ENCODE results near the gene CSGALNACT2.

Gene CSGALNACT2

DNA sequence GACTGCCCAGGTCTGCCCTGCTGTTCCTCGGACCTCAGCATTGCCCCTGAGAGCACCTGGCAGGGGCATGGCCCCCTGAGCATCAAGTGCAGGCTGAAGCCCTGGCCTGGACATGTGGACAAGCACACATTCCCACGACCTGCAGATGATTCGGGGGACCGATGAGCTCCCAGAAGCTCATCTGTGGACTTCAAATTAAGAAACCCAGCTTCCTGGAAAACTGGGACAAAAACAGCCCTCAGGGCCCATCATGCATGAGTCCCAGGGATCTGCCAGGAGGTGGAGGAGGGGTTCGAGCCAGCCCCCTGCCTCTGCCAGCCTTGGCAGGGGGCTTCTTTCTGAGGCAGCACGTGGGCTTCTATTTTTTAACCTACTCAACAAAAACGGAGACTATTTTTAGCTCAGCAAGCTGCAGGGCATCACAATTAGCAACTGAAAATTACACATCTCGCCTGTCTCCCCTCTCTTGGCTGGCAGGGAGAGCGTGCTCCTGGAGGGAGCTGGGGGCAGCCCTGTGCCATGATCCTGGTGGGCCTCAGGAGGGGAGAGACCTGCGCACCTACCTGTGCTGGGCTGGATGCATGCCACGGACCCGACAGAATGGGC, 76.8 kb downstream of the CSGALNACT2 start:
- H3K9me3 ChIP-seq = no peaks in the 10 kb centered on the region
- H3K27ac ChIP-seq = no peak overlapping the region
- no peak overlapping the region for H3K4me3 ChIP-seq
- TF ChIP-seq, protein P1, sequence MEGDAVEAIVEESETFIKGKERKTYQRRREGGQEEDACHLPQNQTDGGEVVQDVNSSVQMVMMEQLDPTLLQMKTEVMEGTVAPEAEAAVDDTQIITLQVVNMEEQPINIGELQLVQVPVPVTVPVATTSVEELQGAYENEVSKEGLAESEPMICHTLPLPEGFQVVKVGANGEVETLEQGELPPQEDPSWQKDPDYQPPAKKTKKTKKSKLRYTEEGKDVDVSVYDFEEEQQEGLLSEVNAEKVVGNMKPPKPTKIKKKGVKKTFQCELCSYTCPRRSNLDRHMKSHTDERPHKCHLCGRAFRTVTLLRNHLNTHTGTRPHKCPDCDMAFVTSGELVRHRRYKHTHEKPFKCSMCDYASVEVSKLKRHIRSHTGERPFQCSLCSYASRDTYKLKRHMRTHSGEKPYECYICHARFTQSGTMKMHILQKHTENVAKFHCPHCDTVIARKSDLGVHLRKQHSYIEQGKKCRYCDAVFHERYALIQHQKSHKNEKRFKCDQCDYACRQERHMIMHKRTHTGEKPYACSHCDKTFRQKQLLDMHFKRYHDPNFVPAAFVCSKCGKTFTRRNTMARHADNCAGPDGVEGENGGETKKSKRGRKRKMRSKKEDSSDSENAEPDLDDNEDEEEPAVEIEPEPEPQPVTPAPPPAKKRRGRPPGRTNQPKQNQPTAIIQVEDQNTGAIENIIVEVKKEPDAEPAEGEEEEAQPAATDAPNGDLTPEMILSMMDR (IDR thresholded peaks at IDR 0.05) = no peak
- H3K27me3 ChIP-seq = peaks cover 0 to 37% of the 10 kb centered on the region in 2 donors
- intact Hi-C loops (cut with DNase I; ENCODE audit: low total_unique reads) = no loop called here
- DNase-seq = no peak
- H3K36me3 ChIP-seq = no peaks in the 10 kb centered on the region
- H3K4me1 ChIP-seq = peaks cover 0 to 15% (median 0%) of the 10 kb centered on the region in 4 donors

DNA sequence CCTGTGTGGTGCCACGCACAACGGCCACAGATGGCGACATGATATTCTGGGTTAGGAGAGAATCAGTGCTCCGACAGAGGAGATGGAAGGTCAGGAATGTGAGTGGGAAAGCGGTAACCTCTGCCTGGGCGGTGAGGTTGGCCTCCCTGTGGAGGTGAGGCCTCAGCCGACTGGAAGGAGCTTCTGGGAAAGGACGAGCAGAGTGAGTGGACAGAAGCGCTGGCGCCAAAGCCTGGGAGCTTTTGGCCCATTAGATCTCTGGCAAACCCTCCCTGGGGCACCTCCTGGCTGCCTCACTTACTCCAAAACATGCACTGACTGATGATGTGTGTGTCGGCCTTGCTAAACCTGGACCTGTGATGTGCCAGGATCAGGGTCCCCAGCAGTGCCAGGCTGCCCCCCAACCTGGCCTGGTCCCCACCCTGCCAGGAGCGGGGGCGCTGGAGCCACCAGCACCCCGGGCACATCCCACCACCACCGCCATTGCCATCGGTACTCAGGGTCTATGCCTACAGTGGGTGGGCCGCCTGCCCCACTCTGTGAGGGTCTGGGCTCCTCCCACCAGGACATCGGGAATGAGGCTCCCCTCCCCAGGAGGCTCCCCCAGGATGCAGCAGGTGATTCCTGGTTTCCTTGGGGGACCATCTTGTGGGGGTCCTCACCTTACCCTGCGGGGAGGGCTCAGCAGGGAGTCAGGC, 77.7 kb downstream of the CSGALNACT2 start:
- intact Hi-C loops (cut with DNase I; ENCODE audit: low total_unique reads) = no loop called here
- Histone ChIP-seq H3K4me1 (peaks cover 0 to 15% (median 0%) of the 10 kb centered on the region in 4 donors), H3K4me3 (no peak overlapping the region), H3K27me3 (peaks cover 0 to 42% of the 10 kb centered on the region in 2 donors), H3K9me3 (no peaks in the 10 kb centered on the region), H3K36me3 (no peaks in the 10 kb centered on the region), H3K27ac (no peak overlapping the region)
- TF ChIP-seq, protein P1 (IDR thresholded peaks at IDR 0.05) = no peak
- DNase-seq = no peak

GRCh38 chr10:43216931-43217562, 78.8 kb downstream of the CSGALNACT2 start:
- Histone ChIP-seq H3K27ac (no peak overlapping the region), H3K4me1 (peaks cover 0 to 15% (median 0%) of the 10 kb centered on the region in 4 donors), H3K27me3 (peaks cover 0 to 50% of the 10 kb centered on the region in 2 donors), H3K9me3 (no peaks in the 10 kb centered on the region), H3K4me3 (no peak overlapping the region), H3K36me3 (no peaks in the 10 kb centered on the region)
- DNase-seq = no peak
- intact Hi-C loops (cut with DNase I; ENCODE audit: low total_unique reads) = no loop called here
- TF ChIP-seq, protein P1 (IDR thresholded peaks at IDR 0.05) = no peak

- Histone ChIP-seq H3K27me3 (peaks cover 0 to 50% of the 10 kb centered on the region in 2 donors), H3K4me3 (no peak overlapping the region), H3K9me3 (no peaks in the 10 kb centered on the region), H3K27ac (no peak overlapping the region), H3K4me1 (peaks cover 0 to 13% (median 0%) of the 10 kb centered on the region in 4 donors), H3K36me3 (no peaks in the 10 kb centered on the region)
- TF ChIP-seq, protein P1 (IDR thresholded peaks at IDR 0.05) = no peak
- intact Hi-C loops (cut with DNase I; ENCODE audit: low total_unique reads) = no loop called here
- no peak for DNase-seq
Measured at GRCh38 chr10:43217563-43218205, 79.4 kb downstream of the CSGALNACT2 start.

GRCh38 chr10:43218206-43218950, 80.1 kb downstream of the CSGALNACT2 start:
- H3K36me3 ChIP-seq = no peaks in the 10 kb centered on the region
- peaks cover 0 to 12% (median 0%) of the 10 kb centered on the region in 4 donors for H3K4me1 ChIP-seq
- H3K27ac ChIP-seq = no peak overlapping the region
- H3K27me3 ChIP-seq = peaks cover 0 to 50% of the 10 kb centered on the region in 2 donors
- no peaks in the 10 kb centered on the region for H3K9me3 ChIP-seq
- H3K4me3 ChIP-seq = no peak overlapping the region
- intact Hi-C loops (cut with DNase I; ENCODE audit: low total_unique reads) = no loop called here
- no peak for DNase-seq
- TF ChIP-seq, protein P1 (IDR thresholded peaks at IDR 0.05) = no peak

Data from tibial artery (tissue), 4 donors.